GM12801 (cell line): ENCODE data around the gene FOXP4.

ENCODE experiments used
- TF ChIP-seq, protein P1 (sequence below): IDR thresholded peaks from one replicate; pipeline ENCODE4 v1.5.1; 2011; ENCODE audit warnings: control low read depth; ENCODE audit not compliant: insufficient read length; ENCODE audit errors: extremely low read depth

The FOXP4 gene

DNA sequence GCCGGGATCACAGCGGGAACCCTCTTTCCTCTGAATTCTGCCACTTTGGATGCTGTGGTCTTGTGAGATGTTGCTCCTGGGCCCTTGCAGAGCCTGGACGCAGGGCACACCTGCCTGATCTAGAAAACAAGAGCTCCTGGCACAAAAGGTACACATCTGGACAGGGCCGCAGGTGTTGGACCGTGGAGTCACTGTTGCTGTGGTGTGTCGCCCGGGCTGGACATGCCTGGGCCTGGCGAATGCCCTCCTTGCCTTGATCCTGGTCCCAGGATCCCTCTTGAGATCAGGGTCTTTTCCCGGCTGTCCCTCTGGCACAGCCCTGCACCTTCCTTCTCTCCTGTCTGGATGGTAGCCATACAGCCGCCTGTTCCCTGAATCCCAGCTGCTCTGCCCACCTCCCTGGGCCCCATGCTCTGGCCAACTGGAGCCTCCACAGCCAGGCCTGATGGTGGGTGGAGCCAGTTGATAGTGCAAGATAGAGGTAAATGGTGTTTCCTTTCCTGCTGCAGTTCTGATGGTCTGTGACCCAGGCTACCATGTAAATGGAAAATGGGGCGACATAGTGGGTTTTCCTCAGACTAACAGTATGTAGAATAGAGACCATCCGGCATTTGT lies 5.0 kb downstream of the FOXP4 start:
- TF ChIP-seq, protein P1, sequence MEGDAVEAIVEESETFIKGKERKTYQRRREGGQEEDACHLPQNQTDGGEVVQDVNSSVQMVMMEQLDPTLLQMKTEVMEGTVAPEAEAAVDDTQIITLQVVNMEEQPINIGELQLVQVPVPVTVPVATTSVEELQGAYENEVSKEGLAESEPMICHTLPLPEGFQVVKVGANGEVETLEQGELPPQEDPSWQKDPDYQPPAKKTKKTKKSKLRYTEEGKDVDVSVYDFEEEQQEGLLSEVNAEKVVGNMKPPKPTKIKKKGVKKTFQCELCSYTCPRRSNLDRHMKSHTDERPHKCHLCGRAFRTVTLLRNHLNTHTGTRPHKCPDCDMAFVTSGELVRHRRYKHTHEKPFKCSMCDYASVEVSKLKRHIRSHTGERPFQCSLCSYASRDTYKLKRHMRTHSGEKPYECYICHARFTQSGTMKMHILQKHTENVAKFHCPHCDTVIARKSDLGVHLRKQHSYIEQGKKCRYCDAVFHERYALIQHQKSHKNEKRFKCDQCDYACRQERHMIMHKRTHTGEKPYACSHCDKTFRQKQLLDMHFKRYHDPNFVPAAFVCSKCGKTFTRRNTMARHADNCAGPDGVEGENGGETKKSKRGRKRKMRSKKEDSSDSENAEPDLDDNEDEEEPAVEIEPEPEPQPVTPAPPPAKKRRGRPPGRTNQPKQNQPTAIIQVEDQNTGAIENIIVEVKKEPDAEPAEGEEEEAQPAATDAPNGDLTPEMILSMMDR: no peak

DNA sequence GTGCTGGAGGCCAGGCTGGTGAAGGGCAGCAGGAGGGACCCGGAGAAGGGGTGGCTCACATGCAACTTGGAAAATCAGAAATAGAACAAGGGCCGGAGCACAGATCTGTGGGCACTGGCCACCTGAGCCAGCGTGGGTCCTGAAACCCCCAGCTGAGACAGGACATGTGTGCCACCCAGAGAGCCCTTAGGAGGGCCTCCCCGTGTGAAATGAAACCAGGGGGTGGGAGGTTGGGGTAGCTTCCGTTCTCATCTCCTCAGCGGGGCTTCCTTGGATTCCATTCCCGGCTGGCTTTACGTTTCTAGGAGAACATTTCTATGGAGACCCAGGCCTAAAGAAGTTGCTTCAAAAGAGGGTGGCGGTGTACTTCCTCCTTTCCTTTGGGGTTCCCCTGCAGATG lies 5.7 kb downstream of the FOXP4 start:
- TF ChIP-seq, protein P1: no peak

DNA sequence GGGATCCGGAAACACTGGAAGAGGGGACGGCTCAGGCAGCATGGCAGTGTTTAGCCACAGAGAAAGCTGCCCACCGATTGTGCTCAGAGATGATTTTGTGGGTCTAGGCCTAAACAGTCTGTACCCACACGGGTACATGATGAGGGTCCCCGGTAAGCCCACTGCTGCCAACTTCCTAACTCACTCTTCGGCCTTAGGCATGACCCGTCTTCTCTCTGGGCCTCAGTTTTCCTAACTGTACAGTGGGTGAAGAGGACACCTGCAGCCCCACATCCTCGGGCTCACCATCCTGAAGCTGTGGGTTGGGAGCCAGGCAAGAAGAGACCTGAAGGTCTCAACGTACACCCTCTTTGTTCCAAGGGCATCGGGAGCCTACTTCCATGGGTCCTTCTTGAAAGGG lies 6.5 kb downstream of the FOXP4 start:
- TF ChIP-seq, protein P1: no peak

DNA sequence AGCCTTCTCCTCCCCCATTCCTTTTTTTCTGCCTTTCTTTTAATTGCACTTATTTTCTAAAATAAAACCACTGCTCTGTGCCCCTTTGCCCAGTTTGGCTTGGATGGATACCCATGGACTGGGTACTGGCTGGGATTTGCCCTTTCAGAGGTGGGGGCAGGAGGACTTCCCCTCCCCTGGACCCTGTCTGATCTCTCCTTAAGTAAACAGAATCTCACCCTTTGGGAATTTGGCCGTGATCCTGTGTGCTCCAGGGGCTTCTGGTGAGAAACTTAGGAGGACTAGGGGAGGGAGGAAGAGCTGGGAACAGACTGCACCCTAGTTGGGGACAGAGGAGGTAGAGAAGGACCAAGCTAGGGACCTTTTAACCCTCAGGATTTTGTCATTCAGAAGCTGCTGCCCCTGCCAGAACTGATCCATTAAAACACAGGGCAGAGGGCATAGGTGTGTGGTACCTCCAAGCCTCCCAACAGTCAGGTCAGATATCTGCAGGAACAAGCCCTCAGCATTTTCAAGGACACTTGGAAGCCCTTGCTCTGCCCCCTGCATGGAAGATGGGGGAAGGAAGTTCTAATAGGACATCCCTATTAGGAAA lies 7.3 kb downstream of the FOXP4 start:
- TF ChIP-seq, protein P1: no peak

DNA sequence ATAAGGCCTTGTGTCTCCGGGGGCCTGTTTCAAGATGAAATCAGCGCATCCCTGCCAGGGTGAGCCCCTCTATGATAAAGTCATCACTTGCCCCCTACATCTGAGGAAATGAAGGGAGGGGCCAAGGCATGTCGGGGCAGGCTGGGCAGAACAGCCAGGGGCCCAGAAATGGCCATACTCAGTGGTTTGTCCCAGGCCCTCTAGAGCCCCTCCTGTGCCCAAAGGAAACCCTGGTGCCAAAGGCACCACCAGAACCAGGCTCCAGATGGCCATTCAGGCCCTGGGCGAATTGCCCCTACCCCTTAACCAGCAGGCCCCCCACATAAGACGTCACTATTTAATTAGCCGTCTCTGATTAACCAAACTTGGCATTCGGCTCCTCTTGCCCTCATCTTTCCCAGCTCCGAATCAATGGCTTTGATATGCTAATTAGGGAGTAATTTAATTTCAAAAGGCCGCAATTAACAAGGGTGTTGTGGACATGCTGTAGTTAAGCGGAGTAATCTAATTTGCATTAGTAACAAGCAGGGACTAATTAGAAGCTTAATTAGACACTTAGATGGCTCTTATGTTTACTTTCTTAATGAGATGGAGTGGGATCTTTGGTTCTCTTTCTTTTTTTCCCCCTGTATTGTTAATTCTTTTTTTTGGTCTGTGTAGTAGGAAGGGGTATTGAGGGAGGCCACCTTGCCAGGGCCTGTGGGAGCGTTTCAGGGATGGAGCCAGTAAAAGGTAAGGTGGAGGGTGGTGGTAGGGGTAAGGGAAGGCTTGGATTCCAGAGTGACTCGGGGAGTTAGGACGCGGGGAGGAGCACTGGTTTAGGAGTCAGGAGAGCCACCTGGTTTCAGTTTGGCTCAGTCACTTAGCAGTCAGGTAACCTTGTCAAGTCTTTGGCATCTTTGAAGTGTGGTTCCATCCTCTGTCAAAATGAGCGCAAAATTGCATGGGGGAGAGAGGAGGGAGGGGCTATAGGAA lies 9.4 kb downstream of the FOXP4 start:
- TF ChIP-seq, protein P1: no peak

DNA sequence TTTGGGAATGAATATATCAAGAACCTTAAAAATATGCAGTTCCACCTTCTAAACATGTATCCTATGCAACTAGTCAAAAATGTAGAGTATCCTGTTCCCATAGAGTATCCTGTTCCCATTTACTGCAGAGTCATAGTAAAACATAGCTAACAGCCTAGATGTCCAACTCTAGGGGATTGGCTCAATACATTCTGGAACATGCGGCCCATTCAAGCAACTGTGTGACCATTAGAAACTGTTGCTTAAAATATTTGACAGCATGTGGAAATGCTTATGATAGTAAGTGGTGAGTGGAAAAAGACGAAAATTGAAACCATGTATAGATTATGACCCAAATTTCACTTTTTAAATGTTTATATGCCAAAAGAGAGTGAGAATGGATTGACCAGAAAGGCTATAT lies 11.2 kb downstream of the FOXP4 start:
- TF ChIP-seq, protein P1: no peak
